PC-9 (cell line): ENCODE measurements around the gene COL8A2. TPM values are rescaled to one million over a fixed set of nuclear protein-coding genes. Genes with fewer than 3 reads are reported as not detected.

Experiments
- BruUV-seq: library from RNA; stranded (reverse); fragments of 400-500 nt; replicated peaks from 2 replicates; lab custom pipeline; 2021; lab: Mats Ljungman, UMichigan
- CTCF ChIA-PET: fragments of 300-600 bp; sonication (Branson Sonifier 250); formaldehyde crosslinking; loops from one replicate; lab custom pipeline; 2022; ENCODE audit warnings: antibody characterized with exemption; lab: Charles Lee
- POLR2A ChIA-PET: fragments of 300-600 bp; sonication (Branson Sonifier 250); formaldehyde crosslinking; loops from one replicate; lab custom pipeline; 2022; ENCODE audit warnings: antibody characterized with exemption; ENCODE audit not compliant: unreplicated experiment; lab: Charles Lee
- DNase-seq, 2 experiments: peaks; one replicate each; pipeline versions ENCODE4 v3.0.0 to v3.0.0-alpha.2; 2015 to 2022; ENCODE audit warnings: mixed read lengths in 1 of 2
- H2AFZ ChIP-seq: fragments of 200-600 bp; sonication (generic); 2 replicates; pipeline ENCODE4 v1.8.1; 2017; ENCODE audit warnings: antibody characterized with exemption
- H3F3A ChIP-seq: fragments of 200-600 bp; sonication (generic); 2 replicates; pipeline ENCODE4 v1.8.1; 2017; ENCODE audit warnings: antibody characterized with exemption, mild to moderate bottlenecking, low read depth; ENCODE audit not compliant: insufficient read depth
- H3K27ac ChIP-seq: fragments of 200-600 bp; sonication (generic); 2 replicates; pipeline ENCODE4 v1.6.1; 2016; ENCODE audit warnings: mixed run types
- H3K27me3 ChIP-seq: fragments of 200-600 bp; sonication (generic); 2 replicates; pipeline ENCODE4 v1.6.1; 2016; ENCODE audit warnings: low read depth, mixed run types; ENCODE audit not compliant: insufficient read depth
- H3K36me3 ChIP-seq: fragments of 200-600 bp; sonication (generic); 2 replicates; pipeline ENCODE4 v1.6.1; 2016; ENCODE audit warnings: low read depth, mixed run types
- H3K4me1 ChIP-seq: fragments of 200-600 bp; sonication (generic); replicated peaks from 2 replicates; pipeline ENCODE4 v1.6.1; 2016; ENCODE audit warnings: mixed run types; ENCODE audit not compliant: insufficient read depth
- H3K4me2 ChIP-seq: fragments of 200-600 bp; sonication (generic); 2 replicates; pipeline ENCODE4 v1.6.1; 2017; ENCODE audit warnings: mixed run types
- H3K4me3 ChIP-seq: fragments of 200-600 bp; sonication (generic); 2 replicates; pipeline ENCODE4 v1.6.1; 2016; ENCODE audit warnings: mixed run types
- H3K79me2 ChIP-seq: fragments of 200-600 bp; sonication (generic); 2 replicates; pipeline ENCODE4 v1.6.1; 2017; ENCODE audit warnings: low read depth, mixed run types
- H3K9me2 ChIP-seq: fragments of 200-600 bp; sonication (generic); 2 replicates; pipeline ENCODE4 v1.8.1; 2017; ENCODE audit warnings: mild to moderate bottlenecking; ENCODE audit not compliant: insufficient read depth
- H3K9me3 ChIP-seq: fragments of 200-600 bp; sonication (generic); 2 replicates; pipeline ENCODE4 v1.8.1; 2016; ENCODE audit warnings: low read depth; ENCODE audit not compliant: insufficient read depth
- H4K20me1 ChIP-seq: fragments of 200-600 bp; sonication (generic); 2 replicates; pipeline ENCODE4 v1.8.1; 2017; ENCODE audit not compliant: insufficient read depth
- CTCF ChIP-seq: fragments of 200-600 bp; sonication (generic); conservative IDR thresholded peaks from 2 replicates; pipeline ENCODE4 v1.6.1; 2017; ENCODE audit warnings: mixed run types, antibody characterized with exemption, mild to moderate bottlenecking, moderate library complexity
- EZH2 ChIP-seq: fragments of 200-600 bp; sonication (generic); IDR thresholded peaks from 2 replicates; pipeline ENCODE4 v1.8.0; 2017; ENCODE audit warnings: antibody characterized with exemption, low read depth
- intact Hi-C: fragments of 100-400 bp; cut with micrococcal nuclease; formaldehyde crosslinking; loops from one replicate; pipeline ENCODE4 v1.10.0; 2022; ENCODE audit not compliant: unreplicated experiment
- total RNA-seq: library from RNA; stranded (reverse); gene quantifications from 2 replicates; pipeline ENCODE4 v1.2.3, GENCODE V29; 2021

COL8A2 gene
- total RNA-seq, 1 experiment from 2014 or later = 0.20 TPM

GRCh38 chr1:36155408-36156328 is 30.6 kb upstream of the COL8A2 start, which contains the start of gene MAP7D1:
Gene MAP7D1, plus strand, starts transcription at chr1:36156160. Its CDS starts 258 bp downstream, at chr1:36156418.
- Histone ChIP-seq H3K27me3 (no peaks in the 10 kb centered on the region), H4K20me1 (peaks cover 10% of the 10 kb centered on the region; the same call in 1 of the 2 replicates), H3K36me3 (no peaks in the 10 kb centered on the region), H3K9me2 (no peaks in the 10 kb centered on the region), H3K4me3 (peak within 1 kb of the TSS; percentile 99), H3K79me2 (peaks cover 46% of the 10 kb centered on the region), H3K9me3 (no peaks in the 10 kb centered on the region), H3F3A (peaks cover 9% of the 10 kb centered on the region; the same call in 1 of the 2 replicates), H2AFZ (peak within 1 kb of the TSS; percentile 75), H3K27ac (peak within 1 kb of the TSS; percentile 77), H3K4me2 (peak within 1 kb of the TSS; percentile 88), H3K4me1 (peaks cover 52% of the 10 kb centered on the region)
- TSS peak; percentile 83 for BruUV-seq
- ChIA-PET POLR2A (no interaction called here), CTCF (interaction anchor here (0.8 to 1.0 kb wide), 2 partner anchors 32 to 145 kb away, joined by 3 to 4 read pairs; no protein-coding TSS in a partner anchor)
- peak; percentile 71 to 92 for DNase-seq
- TF ChIP-seq CTCF = no peak
- TF ChIP-seq EZH2 = no peak
- intact Hi-C loops = no loop called here

- ChIA-PET CTCF (interaction anchor here (0.8 kb wide), 1 partner anchor 145 kb away, joined by 3 read pairs; no protein-coding TSS in a partner anchor), POLR2A (interaction anchor here (0.6 kb wide), 2 partner anchors 29 to 31 kb away, joined by 3 to 8 read pairs; no protein-coding TSS in a partner anchor)
- TF ChIP-seq EZH2 (no peak), CTCF (no peak)
- Histone ChIP-seq H3K9me3 (no peaks in the 10 kb centered on the region), H3K4me1 (peaks cover 52% of the 10 kb centered on the region), H3F3A (peaks cover 14% of the 10 kb centered on the region), H3K4me2 (peak overlapping the region; percentile 88), H3K27ac (peak overlapping the region; percentile 77), H3K4me3 (peak overlapping the region; percentile 99; the same call in 1 of the 2 replicates), H3K79me2 (peaks cover 38% of the 10 kb centered on the region), H2AFZ (peak overlapping the region; percentile 74), H3K9me2 (no peaks in the 10 kb centered on the region), H3K27me3 (no peaks in the 10 kb centered on the region), H3K36me3 (no peaks in the 10 kb centered on the region), H4K20me1 (peaks cover 10% of the 10 kb centered on the region; the same call in 1 of the 2 replicates)
- BruUV-seq = no TSS peak
- intact Hi-C loops = no loop called here
- DNase-seq = peak in 1 of 2 experiments; percentile 23
Observed at GRCh38 chr1:36154765-36155407, 29.9 kb upstream of the COL8A2 start.

GRCh38 chr1:36154335-36154734 is 29.3 kb upstream of the COL8A2 start:
- Histone ChIP-seq H3K4me3 (no peak overlapping the region), H3K9me2 (no peaks in the 10 kb centered on the region), H3K36me3 (no peaks in the 10 kb centered on the region), H3K4me1 (peaks cover 48% of the 10 kb centered on the region), H3K27ac (no peak overlapping the region), H3K4me2 (no peak overlapping the region), H2AFZ (no peak overlapping the region), H3K79me2 (peaks cover 33% of the 10 kb centered on the region), H3F3A (peaks cover 12% of the 10 kb centered on the region), H4K20me1 (peaks cover 10% of the 10 kb centered on the region; the same call in 1 of the 2 replicates), H3K9me3 (no peaks in the 10 kb centered on the region), H3K27me3 (no peaks in the 10 kb centered on the region)
- no peak for TF ChIP-seq CTCF
- TF ChIP-seq EZH2 = no peak
- ChIA-PET POLR2A (no interaction called here), CTCF (no interaction called here)
- no TSS peak for BruUV-seq
- intact Hi-C loops = no loop called here
- DNase-seq = no peak
